Activated T-cell treated with anti-CD3 and anti-CD28 coated beads, Interleukin-2, amount 50 U/mL, for 24 hours (primary cell): Measurements from ENCODE around the gene NCAPD2.

Experiments used
- DNase-seq: peaks from one replicate; pipeline ENCODE4 v3.0.0-alpha.2; 2020
- H3K27ac Mint-ChIP-seq: 2 replicates; pipeline ENCODE4 v1.8.0; 2020; ENCODE audit warnings: mild to moderate bottlenecking, mixed read lengths
- H3K27me3 Mint-ChIP-seq: 2 replicates; pipeline ENCODE4 v1.8.0; 2020; ENCODE audit warnings: mixed read lengths
- H3K36me3 Mint-ChIP-seq: 2 replicates; pipeline ENCODE4 v1.8.0; 2020; ENCODE audit warnings: low read depth, mixed read lengths
- H3K4me1 Mint-ChIP-seq: 2 replicates; pipeline ENCODE4 v1.8.0; 2020; ENCODE audit warnings: low read depth, mixed read lengths
- H3K4me3 Mint-ChIP-seq: 2 replicates; pipeline ENCODE4 v1.8.0; 2020; ENCODE audit warnings: mild to moderate bottlenecking, moderate library complexity, mixed read lengths
- H3K9me3 Mint-ChIP-seq: 2 replicates; pipeline ENCODE4 v1.8.0; 2020; ENCODE audit warnings: mixed read lengths

NCAPD2 gene

GRCh38 chr12:6570264-6570887 lies 76.5 kb downstream of the NCAPD2 start:
- H3K9me3 Mint-ChIP-seq: no peaks in the 10 kb centered on the region
- H3K36me3 Mint-ChIP-seq: peaks cover 96% of the 10 kb centered on the region
- no peaks in the 10 kb centered on the region for H3K27me3 Mint-ChIP-seq
- peak overlapping the region; percentile 100 for H3K27ac Mint-ChIP-seq
- H3K4me1 Mint-ChIP-seq: peaks cover 71% of the 10 kb centered on the region
- H3K4me3 Mint-ChIP-seq: peak overlapping the region; percentile 100
- DNase-seq: peak; percentile 55

GRCh38 chr12:6573001-6573400 lies 79.1 kb downstream of the NCAPD2 start:
- H3K9me3 Mint-ChIP-seq: no peaks in the 10 kb centered on the region
- no peak overlapping the region for H3K4me3 Mint-ChIP-seq
- no peak for DNase-seq
- peaks cover 68% of the 10 kb centered on the region for H3K4me1 Mint-ChIP-seq
- H3K36me3 Mint-ChIP-seq: peaks cover 96% of the 10 kb centered on the region
- H3K27ac Mint-ChIP-seq: peak overlapping the region; percentile 91
- no peaks in the 10 kb centered on the region for H3K27me3 Mint-ChIP-seq

- Mint-ChIP-seq H3K27ac (peak overlapping the region; percentile 91), H3K27me3 (no peaks in the 10 kb centered on the region), H3K9me3 (no peaks in the 10 kb centered on the region), H3K4me1 (peaks cover 64% of the 10 kb centered on the region), H3K4me3 (peak overlapping the region; percentile 15), H3K36me3 (peaks cover 97% of the 10 kb centered on the region)
- DNase-seq: no peak
Observed at GRCh38 chr12:6574576-6575295, 80.8 kb downstream of the NCAPD2 start.

GRCh38 chr12:6575648-6576047 lies 81.7 kb downstream of the NCAPD2 start:
- Mint-ChIP-seq H3K27ac (peak overlapping the region; percentile 91), H3K27me3 (no peaks in the 10 kb centered on the region), H3K4me1 (peaks cover 55% of the 10 kb centered on the region), H3K9me3 (no peaks in the 10 kb centered on the region), H3K36me3 (peaks cover 94% of the 10 kb centered on the region), H3K4me3 (no peak overlapping the region)
- no peak for DNase-seq
